WTC11 (cell line): ENCODE results near the gene NBAS.

ENCODE experiments used
- CBFB ChIP-seq: sonication (generic); formaldehyde crosslinking; IDR thresholded peaks from 2 replicates; pipeline ENCODE4 v1.8.1; 2022; ENCODE audit warnings: mild to moderate bottlenecking, low read depth, missing genetic modification reagents
- JUN ChIP-seq: sonication (generic); formaldehyde crosslinking; IDR thresholded peaks from 2 replicates; pipeline ENCODE4 v1.8.0; 2023; ENCODE audit warnings: mild to moderate bottlenecking, missing genetic modification reagents
- KAT7 ChIP-seq: sonication (generic); formaldehyde crosslinking; IDR thresholded peaks from 2 replicates; pipeline ENCODE4 v1.8.1; 2023; ENCODE audit warnings: missing genetic modification reagents, mild to moderate bottlenecking, borderline replicate concordance
- MAX ChIP-seq: sonication (generic); formaldehyde crosslinking; IDR thresholded peaks from 2 replicates; pipeline ENCODE4 v1.8.0; 2022; ENCODE audit warnings: mild to moderate bottlenecking, missing genetic modification reagents
- NFYB ChIP-seq: sonication (generic); formaldehyde crosslinking; conservative IDR thresholded peaks from 2 replicates; pipeline ENCODE4 v1.8.0; 2022; ENCODE audit warnings: low read depth, missing genetic modification reagents
- SMAD4 ChIP-seq: sonication (generic); formaldehyde crosslinking; IDR thresholded peaks from 2 replicates; pipeline ENCODE4 v1.8.0; 2022; ENCODE audit warnings: mild to moderate bottlenecking, missing genetic modification reagents
- USF2 ChIP-seq: sonication (generic); formaldehyde crosslinking; IDR thresholded peaks from 2 replicates; pipeline ENCODE4 v1.8.1; 2023; ENCODE audit warnings: mild to moderate bottlenecking, missing genetic modification reagents, moderate library complexity
- TF ChIP-seq, protein P1 (sequence below): fragments of 200-600 bp; IDR thresholded peaks from 2 replicates; pipeline ENCODE4 v1.8.0; 2022; ENCODE audit warnings: antibody characterized with exemption

- TF ChIP-seq SMAD4 (CRISPR knock-in tag) (no peak), CBFB (CRISPR knock-in tag) (no peak), MAX (CRISPR knock-in tag) (no peak), KAT7 (no peak), JUN (CRISPR knock-in tag) (no peak), USF2 (CRISPR knock-in tag) (no peak), NFYB (CRISPR knock-in tag) (no peak)
- TF ChIP-seq, protein P1, sequence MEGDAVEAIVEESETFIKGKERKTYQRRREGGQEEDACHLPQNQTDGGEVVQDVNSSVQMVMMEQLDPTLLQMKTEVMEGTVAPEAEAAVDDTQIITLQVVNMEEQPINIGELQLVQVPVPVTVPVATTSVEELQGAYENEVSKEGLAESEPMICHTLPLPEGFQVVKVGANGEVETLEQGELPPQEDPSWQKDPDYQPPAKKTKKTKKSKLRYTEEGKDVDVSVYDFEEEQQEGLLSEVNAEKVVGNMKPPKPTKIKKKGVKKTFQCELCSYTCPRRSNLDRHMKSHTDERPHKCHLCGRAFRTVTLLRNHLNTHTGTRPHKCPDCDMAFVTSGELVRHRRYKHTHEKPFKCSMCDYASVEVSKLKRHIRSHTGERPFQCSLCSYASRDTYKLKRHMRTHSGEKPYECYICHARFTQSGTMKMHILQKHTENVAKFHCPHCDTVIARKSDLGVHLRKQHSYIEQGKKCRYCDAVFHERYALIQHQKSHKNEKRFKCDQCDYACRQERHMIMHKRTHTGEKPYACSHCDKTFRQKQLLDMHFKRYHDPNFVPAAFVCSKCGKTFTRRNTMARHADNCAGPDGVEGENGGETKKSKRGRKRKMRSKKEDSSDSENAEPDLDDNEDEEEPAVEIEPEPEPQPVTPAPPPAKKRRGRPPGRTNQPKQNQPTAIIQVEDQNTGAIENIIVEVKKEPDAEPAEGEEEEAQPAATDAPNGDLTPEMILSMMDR: no peak
Observed at GRCh38 chr2:15521641-15522181, 39.4 kb downstream of the NBAS start.
